Mesendoderm (in vitro differentiated cells): ENCODE measurements around the gene EIF3L.

ENCODE experiments used
- DNase-seq: peaks from one replicate; pipeline ENCODE4 v3.0.0; 2013
- H2AK5ac ChIP-seq: 2 replicates; pipeline ENCODE4 v1.6.1; 2013; ENCODE audit warnings: low read length, inconsistent platforms
- H2BK120ac ChIP-seq: 2 replicates; pipeline ENCODE4 v1.6.1; 2013; ENCODE audit warnings: low read depth, mild to moderate bottlenecking, low read length, moderate library complexity, mixed read lengths
- H2BK15ac ChIP-seq: replicated peaks from 2 replicates; pipeline ENCODE4 v1.6.1; 2013; ENCODE audit warnings: low read depth, mild to moderate bottlenecking, moderate library complexity
- H2BK5ac ChIP-seq: 2 replicates; pipeline ENCODE4 v1.6.1; 2013; ENCODE audit warnings: low read length, inconsistent platforms
- H3K18ac ChIP-seq: 2 replicates; pipeline ENCODE4 v1.6.1; 2013; ENCODE audit warnings: mild to moderate bottlenecking, low read length, mixed read lengths
- H3K23ac ChIP-seq: one replicate; pipeline ENCODE4 v1.6.1; 2013; ENCODE audit warnings: low read length
- H3K27ac ChIP-seq: 2 replicates; pipeline ENCODE4 v1.5.1; 2013; ENCODE audit warnings: low read depth, mild to moderate bottlenecking, inconsistent platforms, low read length, moderate library complexity
- H3K27me3 ChIP-seq: 2 replicates; pipeline ENCODE4 v1.6.1; 2013; ENCODE audit warnings: low read length, control low read depth, mild to moderate bottlenecking, inconsistent platforms; ENCODE audit not compliant: insufficient read depth, poor library complexity
- H3K36me3 ChIP-seq: 2 replicates; pipeline ENCODE4 v1.6.1; 2013; ENCODE audit warnings: low read length, inconsistent platforms; ENCODE audit not compliant: control insufficient read depth, insufficient read depth
- H3K4ac ChIP-seq: one replicate; pipeline ENCODE4 v1.6.1; 2013; ENCODE audit warnings: low read depth, mild to moderate bottlenecking, low read length, moderate library complexity
- H3K4me1 ChIP-seq: 2 replicates; pipeline ENCODE4 v1.6.1; 2013; ENCODE audit warnings: low read depth, low read length, inconsistent platforms; ENCODE audit not compliant: control insufficient read depth
- H3K4me2 ChIP-seq: 2 replicates; pipeline ENCODE4 v1.6.1; 2013; ENCODE audit warnings: low read length
- H3K4me3 ChIP-seq: 2 replicates; pipeline ENCODE4 v1.5.1; 2013; ENCODE audit warnings: mild to moderate bottlenecking, low read length
- H3K56ac ChIP-seq: one replicate; pipeline ENCODE4 v1.6.1; 2013; ENCODE audit warnings: low read length
- H3K79me1 ChIP-seq: 2 replicates; pipeline ENCODE4 v1.6.1; 2013; ENCODE audit warnings: low read length, inconsistent platforms
- H3K79me2 ChIP-seq: 2 replicates; pipeline ENCODE4 v1.6.1; 2013; ENCODE audit warnings: mild to moderate bottlenecking, low read length; ENCODE audit not compliant: control insufficient read depth, insufficient read depth
- H3K9ac ChIP-seq: 2 replicates; pipeline ENCODE4 v1.6.1; 2013; ENCODE audit warnings: low read length, inconsistent platforms
- H4K5ac ChIP-seq: one replicate; pipeline ENCODE4 v1.6.1; 2013; ENCODE audit warnings: low read length
- H4K8ac ChIP-seq: one replicate; pipeline ENCODE4 v1.6.1; 2013; ENCODE audit warnings: low read depth, mild to moderate bottlenecking, control low read depth, low read length, moderate library complexity
- WGBS: extraction: QIAGEN DNeasy Blood & Tissue Kit; methylation state at CpG from one replicate; pipeline ENCODE4 v1.1.7; 2013; ENCODE audit warnings: low lambda C conversion rate, missing lambda C conversion rate; ENCODE audit not compliant: insufficient coverage; ENCODE audit errors: extremely low coverage; 5-methylcytosine and 5-hydroxymethylcytosine counted together

The EIF3L gene

DNA sequence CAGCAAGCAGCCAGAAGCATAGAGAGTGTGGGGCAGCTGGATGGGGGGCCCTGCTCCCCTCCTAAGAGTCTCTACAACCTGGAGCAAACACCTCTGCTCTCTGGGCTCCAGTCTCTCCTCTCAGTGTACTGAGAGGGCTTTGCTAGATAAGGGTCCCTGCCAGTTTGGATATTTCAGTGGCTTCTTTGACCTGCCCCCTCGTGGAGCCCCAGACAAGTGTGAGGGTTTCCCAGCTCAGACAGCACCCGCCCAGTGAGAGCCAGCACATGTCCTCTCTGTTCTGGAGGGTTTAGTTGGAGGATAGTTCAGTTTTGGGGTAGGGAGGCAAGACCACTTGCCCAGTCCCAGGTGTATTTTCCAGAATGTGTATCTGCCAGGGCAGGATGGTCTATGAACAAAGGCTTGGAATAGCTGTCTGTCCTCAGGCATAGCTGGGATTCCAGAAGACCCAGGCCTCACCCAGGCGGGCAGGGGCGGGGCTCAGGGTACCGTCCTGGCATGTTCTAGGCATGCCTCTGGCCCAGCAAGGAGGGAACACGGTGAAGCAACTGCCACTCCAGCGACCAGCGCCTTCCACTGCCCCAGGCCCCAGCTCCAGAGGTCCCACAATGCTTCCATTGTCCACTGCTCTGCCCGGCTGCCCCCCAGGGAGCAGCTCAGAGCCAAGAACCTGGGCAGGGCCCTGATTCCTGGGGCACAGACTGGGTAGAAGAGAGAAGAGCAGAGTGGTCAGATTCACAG, 49.4 kb downstream of the EIF3L start:
- H3K79me2 ChIP-seq = no peaks in the 10 kb centered on the region
- peak overlapping the region; percentile 66 for H3K4ac ChIP-seq
- H3K56ac ChIP-seq = peak overlapping the region; percentile 57
- no peaks in the 10 kb centered on the region for H3K36me3 ChIP-seq
- peak overlapping the region; percentile 13 for H3K18ac ChIP-seq
- peaks cover 27% of the 10 kb centered on the region for H3K4me1 ChIP-seq
- H4K5ac ChIP-seq = no peak overlapping the region
- H3K4me3 ChIP-seq = no peak overlapping the region
- H2BK15ac ChIP-seq = no peak overlapping the region
- no CpG with 5 or more reads among the region's 9 CpGs for WGBS
- H3K4me2 ChIP-seq = no peak overlapping the region
- H3K27ac ChIP-seq = peak overlapping the region; percentile 26
- no peak overlapping the region for H2AK5ac ChIP-seq
- no peak overlapping the region for H2BK5ac ChIP-seq
- no peak overlapping the region for H3K23ac ChIP-seq
- H3K27me3 ChIP-seq = no peaks in the 10 kb centered on the region
- H3K79me1 ChIP-seq = no peaks in the 10 kb centered on the region
- peak; percentile 51 for DNase-seq
- H4K8ac ChIP-seq = no peak overlapping the region
- H3K9ac ChIP-seq = no peak overlapping the region
- H2BK120ac ChIP-seq = peak overlapping the region; percentile 16

DNA sequence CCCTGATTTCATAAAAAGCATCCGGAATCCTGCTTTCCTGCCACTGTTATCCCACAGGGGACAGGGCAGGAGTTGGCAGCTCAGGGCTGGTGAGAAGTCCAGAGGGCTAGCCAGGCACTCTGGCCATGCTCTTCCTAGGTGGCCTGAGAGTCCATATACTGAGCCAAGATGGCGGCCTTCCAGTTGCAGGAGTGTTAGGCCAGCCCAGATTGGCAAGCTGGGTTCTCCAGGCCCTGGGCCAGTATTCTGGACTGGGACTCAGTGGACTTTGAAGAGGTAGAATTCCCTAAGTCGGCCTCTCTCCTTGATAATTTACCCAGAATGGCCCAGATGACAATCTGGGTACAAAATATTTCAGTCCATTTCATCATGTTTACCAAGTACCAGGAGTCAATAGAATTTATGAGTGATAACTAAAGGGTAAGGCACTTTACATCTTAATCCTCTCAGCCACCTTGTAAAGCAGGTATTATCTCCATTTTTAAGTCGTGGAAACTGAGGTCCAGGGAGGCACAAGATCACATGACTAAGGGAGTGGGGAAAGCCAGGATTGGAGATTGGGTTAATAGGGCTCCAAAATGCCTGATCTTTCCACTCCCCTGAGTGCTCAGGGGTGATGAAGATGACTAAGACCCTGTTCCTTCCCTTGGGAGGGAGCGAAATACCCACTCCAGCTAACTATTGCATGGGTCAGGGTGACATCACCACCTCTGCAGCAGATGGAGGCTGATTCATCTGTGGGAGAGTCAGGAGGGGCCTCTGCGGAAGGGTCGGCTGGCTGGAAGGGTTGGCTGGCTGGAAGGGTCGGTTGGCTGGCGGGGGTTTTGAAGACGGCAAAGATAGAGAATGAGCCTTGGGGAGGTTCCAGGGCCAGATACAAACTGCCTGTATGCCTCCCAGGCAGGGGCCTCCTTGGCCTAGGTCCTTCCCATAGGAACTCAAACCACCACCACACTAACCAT, 55.6 kb downstream of the EIF3L start:
- no peaks in the 10 kb centered on the region for H3K36me3 ChIP-seq
- H2BK120ac ChIP-seq = peak overlapping the region; percentile 88
- no CpG with 5 or more reads among the region's 10 CpGs for WGBS
- peak overlapping the region; percentile 96 for H3K27ac ChIP-seq
- H3K4ac ChIP-seq = peak overlapping the region; percentile 66
- peak overlapping the region; percentile 83 for H3K9ac ChIP-seq
- H3K4me3 ChIP-seq = no peak overlapping the region
- peak overlapping the region; percentile 82 for H3K18ac ChIP-seq
- H3K56ac ChIP-seq = peak overlapping the region; percentile 90
- H4K8ac ChIP-seq = no peak overlapping the region
- H4K5ac ChIP-seq = no peak overlapping the region
- DNase-seq = peak; percentile 97
- no peak overlapping the region for H3K23ac ChIP-seq
- no peaks in the 10 kb centered on the region for H3K27me3 ChIP-seq
- H3K4me2 ChIP-seq = no peak overlapping the region
- peak overlapping the region; percentile 58 for H2BK15ac ChIP-seq
- H3K79me2 ChIP-seq = peaks cover 12% of the 10 kb centered on the region
- peaks cover 4% of the 10 kb centered on the region for H3K4me1 ChIP-seq
- peaks cover 13% of the 10 kb centered on the region for H3K79me1 ChIP-seq
- peak overlapping the region; percentile 38 for H2AK5ac ChIP-seq
- H2BK5ac ChIP-seq = no peak overlapping the region

DNA sequence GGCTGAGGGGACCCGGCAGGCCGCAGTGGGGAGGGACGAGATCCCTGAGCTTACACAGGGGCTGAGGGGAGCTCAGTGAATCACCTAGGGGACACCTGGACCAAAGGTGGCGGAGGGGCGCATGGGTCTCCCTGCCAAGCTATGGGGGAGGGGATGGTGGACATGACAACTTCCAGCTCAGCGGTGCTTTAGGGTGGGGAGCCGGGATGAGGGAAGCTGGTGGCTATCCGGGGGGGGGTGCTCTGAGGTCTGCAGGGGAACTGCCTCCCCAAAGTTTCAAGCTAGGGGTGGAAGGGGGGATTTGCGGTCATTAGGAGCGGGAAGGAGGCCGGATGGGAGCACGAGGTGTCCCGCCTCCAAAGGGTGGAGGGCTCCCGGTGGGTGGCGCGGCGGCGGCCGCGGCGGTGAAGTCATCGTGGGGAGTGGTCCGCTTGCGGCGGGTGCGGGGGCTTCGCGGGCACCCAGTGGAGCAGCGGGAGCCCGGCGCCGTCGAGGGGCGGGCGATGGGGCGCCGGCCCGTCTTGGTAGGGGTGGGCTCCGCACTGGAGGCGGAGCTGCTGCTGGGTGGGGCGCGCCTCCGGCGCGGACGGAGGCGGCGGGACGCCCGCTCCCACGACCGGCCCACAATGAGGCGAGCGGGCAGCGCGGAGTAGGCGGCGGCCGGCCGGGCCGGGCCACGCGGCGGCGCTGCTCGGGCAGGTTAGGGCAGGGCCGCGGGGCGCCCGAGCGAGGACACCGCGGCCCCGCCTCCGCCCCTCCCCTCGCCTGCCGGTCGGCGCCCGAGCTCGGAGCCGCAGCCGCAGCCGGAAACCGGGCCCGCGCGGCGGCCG, 56.5 kb downstream of the EIF3L start, which contains the start of gene MICALL1:
TSS of gene MICALL1 (plus strand) at position 764 of the 830 bp plus-strand sequence. CDS start 126 bp downstream, outside the sequence.
- peak within 1 kb of the TSS; percentile 96 for H3K27ac ChIP-seq
- H2BK5ac ChIP-seq = no peak within 1 kb of the TSS
- no peaks in the 10 kb centered on the region for H3K27me3 ChIP-seq
- H2AK5ac ChIP-seq = no peak within 1 kb of the TSS
- H3K4me2 ChIP-seq = peak within 1 kb of the TSS; percentile 68
- H3K36me3 ChIP-seq = no peaks in the 10 kb centered on the region
- DNase-seq = peak; percentile 79
- peak within 1 kb of the TSS; percentile 91 for H3K23ac ChIP-seq
- peak within 1 kb of the TSS; percentile 82 for H3K18ac ChIP-seq
- no CpG with 5 or more reads among the region's 90 CpGs for WGBS
- H3K4me1 ChIP-seq = peaks cover 11% of the 10 kb centered on the region
- peaks cover 15% of the 10 kb centered on the region for H3K79me2 ChIP-seq
- H3K56ac ChIP-seq = peak within 1 kb of the TSS; percentile 95
- H3K4ac ChIP-seq = peak within 1 kb of the TSS; percentile 94
- H3K9ac ChIP-seq = peak within 1 kb of the TSS; percentile 83
- peak within 1 kb of the TSS; percentile 15 for H2BK120ac ChIP-seq
- H4K5ac ChIP-seq = no peak within 1 kb of the TSS
- no peak within 1 kb of the TSS for H2BK15ac ChIP-seq
- H3K4me3 ChIP-seq = peak within 1 kb of the TSS; percentile 69
- peaks cover 14% of the 10 kb centered on the region for H3K79me1 ChIP-seq
- peak within 1 kb of the TSS; percentile 40 for H4K8ac ChIP-seq

DNA sequence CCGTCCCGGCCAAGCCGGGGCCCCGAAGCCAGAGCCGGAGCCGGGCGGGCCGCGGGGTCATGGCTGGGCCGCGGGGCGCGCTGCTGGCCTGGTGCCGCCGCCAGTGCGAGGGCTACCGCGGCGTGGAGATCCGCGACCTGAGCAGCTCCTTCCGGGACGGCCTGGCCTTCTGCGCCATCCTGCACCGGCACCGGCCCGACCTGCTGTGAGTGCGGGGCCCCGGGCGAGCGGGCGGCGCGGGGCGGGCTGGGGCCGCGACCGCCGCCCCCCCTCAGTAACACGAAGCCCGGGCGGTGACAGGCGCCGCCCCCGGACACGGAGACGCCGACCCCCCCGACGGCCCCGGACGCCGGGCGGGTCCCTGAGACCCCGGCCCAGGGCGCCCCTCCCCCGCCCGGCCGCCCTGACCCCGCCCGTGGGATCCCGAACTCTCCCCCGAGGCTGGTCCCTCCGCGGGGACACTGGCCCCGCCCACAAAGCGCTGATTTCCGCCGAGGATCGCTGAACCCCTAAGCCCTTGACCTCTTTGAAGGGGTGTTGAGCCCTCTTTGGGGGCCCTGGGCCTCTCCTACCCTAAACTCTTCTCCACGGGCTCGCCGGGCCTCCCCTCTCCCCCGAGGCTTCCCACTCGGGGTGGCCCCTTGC, 57.3 kb downstream of the EIF3L start:
- H3K4me2 ChIP-seq = peak overlapping the region; percentile 68
- peaks cover 17% of the 10 kb centered on the region for H3K4me1 ChIP-seq
- peak overlapping the region; percentile 15 for H2BK120ac ChIP-seq
- H3K56ac ChIP-seq = peak overlapping the region; percentile 95
- H3K9ac ChIP-seq = peak overlapping the region; percentile 83
- peak overlapping the region; percentile 82 for H3K18ac ChIP-seq
- peaks cover 14% of the 10 kb centered on the region for H3K79me1 ChIP-seq
- H3K79me2 ChIP-seq = peaks cover 15% of the 10 kb centered on the region
- WGBS = no CpG with 5 or more reads among the region's 75 CpGs
- H3K27me3 ChIP-seq = no peaks in the 10 kb centered on the region
- no peak overlapping the region for H4K8ac ChIP-seq
- no peak for DNase-seq
- H3K4me3 ChIP-seq = peak overlapping the region; percentile 69
- H3K36me3 ChIP-seq = no peaks in the 10 kb centered on the region
- peak overlapping the region; percentile 96 for H3K27ac ChIP-seq
- no peak overlapping the region for H2BK15ac ChIP-seq
- peak overlapping the region; percentile 94 for H3K4ac ChIP-seq
- no peak overlapping the region for H2BK5ac ChIP-seq
- no peak overlapping the region for H4K5ac ChIP-seq
- no peak overlapping the region for H2AK5ac ChIP-seq
- peak overlapping the region; percentile 91 for H3K23ac ChIP-seq
